ENCODE results near the gene SUSD2.

DNA sequence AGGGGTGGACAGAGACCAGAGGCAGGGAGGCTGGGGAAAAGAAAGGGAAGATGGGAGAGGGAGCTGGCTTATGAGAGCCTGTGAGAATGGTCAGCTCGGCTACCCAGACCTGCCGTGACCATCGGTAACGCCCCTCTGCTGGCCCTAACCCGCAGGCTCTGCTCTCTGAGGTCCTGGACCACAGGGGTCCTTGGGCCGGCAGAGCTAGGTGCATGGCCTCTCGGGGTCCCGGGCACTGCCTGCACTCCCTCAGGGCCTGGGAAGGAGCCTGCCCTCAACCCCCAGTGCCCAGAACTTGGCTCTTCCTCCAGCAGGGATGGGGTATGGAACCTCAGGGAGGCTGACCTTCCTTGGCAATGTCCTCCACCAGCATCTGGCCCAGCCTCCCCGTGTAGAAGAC, 50.4 kb downstream of the SUSD2 start:
- TF ChIP-seq, protein P1, sequence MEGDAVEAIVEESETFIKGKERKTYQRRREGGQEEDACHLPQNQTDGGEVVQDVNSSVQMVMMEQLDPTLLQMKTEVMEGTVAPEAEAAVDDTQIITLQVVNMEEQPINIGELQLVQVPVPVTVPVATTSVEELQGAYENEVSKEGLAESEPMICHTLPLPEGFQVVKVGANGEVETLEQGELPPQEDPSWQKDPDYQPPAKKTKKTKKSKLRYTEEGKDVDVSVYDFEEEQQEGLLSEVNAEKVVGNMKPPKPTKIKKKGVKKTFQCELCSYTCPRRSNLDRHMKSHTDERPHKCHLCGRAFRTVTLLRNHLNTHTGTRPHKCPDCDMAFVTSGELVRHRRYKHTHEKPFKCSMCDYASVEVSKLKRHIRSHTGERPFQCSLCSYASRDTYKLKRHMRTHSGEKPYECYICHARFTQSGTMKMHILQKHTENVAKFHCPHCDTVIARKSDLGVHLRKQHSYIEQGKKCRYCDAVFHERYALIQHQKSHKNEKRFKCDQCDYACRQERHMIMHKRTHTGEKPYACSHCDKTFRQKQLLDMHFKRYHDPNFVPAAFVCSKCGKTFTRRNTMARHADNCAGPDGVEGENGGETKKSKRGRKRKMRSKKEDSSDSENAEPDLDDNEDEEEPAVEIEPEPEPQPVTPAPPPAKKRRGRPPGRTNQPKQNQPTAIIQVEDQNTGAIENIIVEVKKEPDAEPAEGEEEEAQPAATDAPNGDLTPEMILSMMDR (IDR thresholded peaks at IDR 0.05), result no peak
- TF ChIP-seq POLR2A (IDR thresholded peaks at IDR 0.05), result no peak
